Testis (tissue), 2 donors: Measurements from ENCODE around the gene WDR38.

Source experiments
- POLR2A ChIP-seq: fragments of 450-650 bp; IDR thresholded peaks from one replicate; pipeline ENCODE4 v1.6.1; 2017; ENCODE audit warnings: antibody characterized with exemption, mild to moderate bottlenecking, moderate library complexity
- TF ChIP-seq, protein P1 (sequence below), 3 experiments: fragments of 450-650 bp in 2 of 3; fragments of 200-600 bp in 1 of 3; sonication (generic) in 1 of 3; IDR thresholded peaks; one replicate each; pipeline ENCODE4 v1.5.1; 2016 to 2019; ENCODE audit warnings: antibody characterized with exemption in 3 of 3, mild to moderate bottlenecking in 2 of 3, moderate library complexity in 1 of 3

GRCh38 chr9:124859803-124860581 lies 6.7 kb downstream of the WDR38 start:
- TF ChIP-seq, protein P1, sequence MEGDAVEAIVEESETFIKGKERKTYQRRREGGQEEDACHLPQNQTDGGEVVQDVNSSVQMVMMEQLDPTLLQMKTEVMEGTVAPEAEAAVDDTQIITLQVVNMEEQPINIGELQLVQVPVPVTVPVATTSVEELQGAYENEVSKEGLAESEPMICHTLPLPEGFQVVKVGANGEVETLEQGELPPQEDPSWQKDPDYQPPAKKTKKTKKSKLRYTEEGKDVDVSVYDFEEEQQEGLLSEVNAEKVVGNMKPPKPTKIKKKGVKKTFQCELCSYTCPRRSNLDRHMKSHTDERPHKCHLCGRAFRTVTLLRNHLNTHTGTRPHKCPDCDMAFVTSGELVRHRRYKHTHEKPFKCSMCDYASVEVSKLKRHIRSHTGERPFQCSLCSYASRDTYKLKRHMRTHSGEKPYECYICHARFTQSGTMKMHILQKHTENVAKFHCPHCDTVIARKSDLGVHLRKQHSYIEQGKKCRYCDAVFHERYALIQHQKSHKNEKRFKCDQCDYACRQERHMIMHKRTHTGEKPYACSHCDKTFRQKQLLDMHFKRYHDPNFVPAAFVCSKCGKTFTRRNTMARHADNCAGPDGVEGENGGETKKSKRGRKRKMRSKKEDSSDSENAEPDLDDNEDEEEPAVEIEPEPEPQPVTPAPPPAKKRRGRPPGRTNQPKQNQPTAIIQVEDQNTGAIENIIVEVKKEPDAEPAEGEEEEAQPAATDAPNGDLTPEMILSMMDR (IDR thresholded peaks at IDR 0.05) = no peak
- TF ChIP-seq POLR2A = no peak
